T-helper 9 cell (primary cell): ENCODE measurements around the gene PPARD.
A peak's percentile ranks its signal among the peaks of the same experiment; 100 is the strongest.

Experiments
- DNase-seq: peaks from one replicate; pipeline ENCODE4 v3.0.0-alpha.2; 2020

The PPARD gene

GRCh38 chr6:35448191-35448590 is 105.8 kb downstream of the PPARD start:
- DNase-seq = no peak

- DNase-seq = peak; percentile 23
Observed at GRCh38 chr6:35449287-35449881, 107.0 kb downstream of the PPARD start.

- DNase-seq = no peak
Observed at GRCh38 chr6:35451354-35452182, 109.2 kb downstream of the PPARD start.

- peak; percentile 87 for DNase-seq
Observed at GRCh38 chr6:35452183-35453090, 110.1 kb downstream of the PPARD start, which contains the start of gene FANCE. Gene FANCE (plus strand): TSS chr6:35452338. CDS start chr6:35452546, 208 bp downstream.

- no peak for DNase-seq
Observed at GRCh38 chr6:35453236-35453635, 110.9 kb downstream of the PPARD start.

- no peak for DNase-seq
Observed at GRCh38 chr6:35454391-35455110, 112.2 kb downstream of the PPARD start.

- DNase-seq = no peak
Observed at GRCh38 chr6:35457907-35458306, 115.5 kb downstream of the PPARD start.

GRCh38 chr6:35461270-35461669 is 118.9 kb downstream of the PPARD start:
- DNase-seq = no peak

GRCh38 chr6:35463292-35463691 is 120.9 kb downstream of the PPARD start:
- no peak for DNase-seq

- no peak for DNase-seq
Observed at GRCh38 chr6:35465646-35466045, 123.3 kb downstream of the PPARD start.

GRCh38 chr6:35468181-35468979 is 126.0 kb downstream of the PPARD start, which contains the start of gene RPL10A:
Gene RPL10A (plus strand): TSS chr6:35468401. CDS start chr6:35468435, 34 bp downstream.
- DNase-seq = peak; percentile 91

- DNase-seq = no peak
Observed at GRCh38 chr6:35468980-35469750, 126.8 kb downstream of the PPARD start.

GRCh38 chr6:35469751-35470662 is 127.6 kb downstream of the PPARD start:
- DNase-seq = no peak

- DNase-seq = no peak
Observed at GRCh38 chr6:35470663-35471120, 128.3 kb downstream of the PPARD start.

- no peak for DNase-seq
Observed at GRCh38 chr6:35471836-35472345, 129.5 kb downstream of the PPARD start.

- no peak for DNase-seq
Observed at GRCh38 chr6:35473075-35473849, 130.9 kb downstream of the PPARD start.

GRCh38 chr6:35473850-35474130 is 131.4 kb downstream of the PPARD start:
- no peak for DNase-seq

GRCh38 chr6:35474131-35474941 is 132.0 kb downstream of the PPARD start:
- DNase-seq = no peak
